Measurements from ENCODE around the gene C2CD4D. TPM values are rescaled to one million over a fixed set of nuclear protein-coding genes. Genes with fewer than 3 reads are reported as not detected.

C2CD4D gene
- total and polyA plus RNA-seq, 9 donors, result 0.04 to 1.0 (median 0.12) TPM; not detected in 4

DNA sequence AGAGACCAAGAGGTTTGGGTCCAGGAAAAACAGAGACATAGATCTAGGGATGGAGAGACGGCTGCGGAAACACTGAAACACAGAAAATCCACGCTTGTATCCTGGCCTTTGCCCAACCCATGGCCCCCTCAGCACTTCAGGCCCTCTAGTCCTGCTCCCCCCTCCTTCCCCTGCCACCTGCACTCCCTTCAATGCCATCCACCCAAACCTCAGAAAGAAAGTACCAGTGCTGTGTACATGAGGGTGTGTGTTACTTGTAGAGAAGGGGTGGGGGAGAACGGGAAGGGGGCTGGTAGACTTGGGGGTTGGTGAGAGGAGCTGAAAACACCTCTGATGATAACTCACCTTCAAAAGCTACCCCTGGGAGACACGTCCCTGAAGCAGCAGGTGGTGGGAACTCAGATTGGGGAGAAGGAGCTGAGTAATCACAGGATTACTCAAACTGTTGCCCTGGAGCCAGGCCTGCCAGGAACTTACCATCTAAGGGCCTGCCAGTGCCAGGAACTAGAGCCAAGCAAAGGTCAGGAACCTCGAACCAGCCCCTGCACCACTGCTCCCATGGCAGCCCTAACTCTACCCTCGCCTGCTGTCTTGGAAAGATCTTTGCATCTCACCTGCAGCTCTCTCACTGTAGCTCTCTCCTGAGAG, 19.5 kb downstream of the C2CD4D start:
- Histone ChIP-seq H3K27ac (no peak overlapping the region), H3K4me1 (ENCODE audit: insufficient read depth) (no peaks in the 10 kb centered on the region), H3K36me3 (no peaks in the 10 kb centered on the region), H3K4me3 (no peak overlapping the region), H3K9me3 (no peaks in the 10 kb centered on the region), H3K27me3 (no peaks in the 10 kb centered on the region)
- WGBS, 3 donors, result 81 to 86% (median 81%) methylated on average over 7 of the region's 7 CpGs
- intact Hi-C loops (cut with DNase I), result no loop called here
- TF ChIP-seq EP300 (IDR thresholded peaks at IDR 0.05) (no peak), POLR2A (IDR thresholded peaks at IDR 0.05) (no peak)
- TF ChIP-seq, protein P1, sequence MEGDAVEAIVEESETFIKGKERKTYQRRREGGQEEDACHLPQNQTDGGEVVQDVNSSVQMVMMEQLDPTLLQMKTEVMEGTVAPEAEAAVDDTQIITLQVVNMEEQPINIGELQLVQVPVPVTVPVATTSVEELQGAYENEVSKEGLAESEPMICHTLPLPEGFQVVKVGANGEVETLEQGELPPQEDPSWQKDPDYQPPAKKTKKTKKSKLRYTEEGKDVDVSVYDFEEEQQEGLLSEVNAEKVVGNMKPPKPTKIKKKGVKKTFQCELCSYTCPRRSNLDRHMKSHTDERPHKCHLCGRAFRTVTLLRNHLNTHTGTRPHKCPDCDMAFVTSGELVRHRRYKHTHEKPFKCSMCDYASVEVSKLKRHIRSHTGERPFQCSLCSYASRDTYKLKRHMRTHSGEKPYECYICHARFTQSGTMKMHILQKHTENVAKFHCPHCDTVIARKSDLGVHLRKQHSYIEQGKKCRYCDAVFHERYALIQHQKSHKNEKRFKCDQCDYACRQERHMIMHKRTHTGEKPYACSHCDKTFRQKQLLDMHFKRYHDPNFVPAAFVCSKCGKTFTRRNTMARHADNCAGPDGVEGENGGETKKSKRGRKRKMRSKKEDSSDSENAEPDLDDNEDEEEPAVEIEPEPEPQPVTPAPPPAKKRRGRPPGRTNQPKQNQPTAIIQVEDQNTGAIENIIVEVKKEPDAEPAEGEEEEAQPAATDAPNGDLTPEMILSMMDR (IDR thresholded peaks at IDR 0.05), result no peak
- DNase-seq, result no peak

DNA sequence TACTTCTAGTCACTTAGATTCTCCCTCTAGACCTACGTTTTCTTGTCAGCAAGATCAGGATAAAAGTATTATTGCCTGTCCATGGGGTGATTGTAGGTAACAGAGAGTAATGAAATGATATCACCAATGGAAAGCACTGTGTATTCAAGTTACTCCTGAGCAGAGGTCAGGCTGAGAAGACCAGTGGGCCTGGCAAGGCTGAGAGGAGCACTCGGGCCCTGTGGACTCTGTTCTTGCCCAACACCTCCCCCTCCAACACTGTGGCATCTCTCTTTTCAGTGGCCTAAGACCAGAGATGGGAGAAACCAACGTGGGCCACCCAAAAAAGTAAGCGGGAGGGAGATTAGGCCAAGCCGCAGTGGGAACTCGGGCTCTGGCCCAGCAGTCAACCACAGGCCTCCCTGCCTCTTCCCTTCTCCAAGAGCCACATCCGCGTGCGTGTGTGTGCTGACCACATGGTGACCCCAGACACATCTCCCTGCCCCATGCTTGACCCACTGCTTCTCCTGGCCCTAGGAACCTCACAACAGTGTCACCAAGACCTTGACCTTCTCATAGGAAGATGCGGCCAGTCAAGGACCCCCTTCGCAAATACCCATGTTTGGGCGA, 20.3 kb downstream of the C2CD4D start:
- intact Hi-C loops (cut with DNase I), result no loop called here
- no peaks in the 10 kb centered on the region for H3K9me3 ChIP-seq
- no peak for DNase-seq
- no peaks in the 10 kb centered on the region for H3K36me3 ChIP-seq
- H3K4me1 ChIP-seq (ENCODE audit: insufficient read depth), result no peaks in the 10 kb centered on the region
- H3K27me3 ChIP-seq, result no peaks in the 10 kb centered on the region
- 74 to 82% (median 79%) methylated on average over 12 of the region's 12 CpGs for WGBS, 3 donors
- TF ChIP-seq, protein P1 (IDR thresholded peaks at IDR 0.05), result no peak
- no peak for TF ChIP-seq EP300 (IDR thresholded peaks at IDR 0.05)
- no peak for TF ChIP-seq POLR2A (IDR thresholded peaks at IDR 0.05)
- H3K27ac ChIP-seq, result no peak overlapping the region
- no peak overlapping the region for H3K4me3 ChIP-seq

DNA sequence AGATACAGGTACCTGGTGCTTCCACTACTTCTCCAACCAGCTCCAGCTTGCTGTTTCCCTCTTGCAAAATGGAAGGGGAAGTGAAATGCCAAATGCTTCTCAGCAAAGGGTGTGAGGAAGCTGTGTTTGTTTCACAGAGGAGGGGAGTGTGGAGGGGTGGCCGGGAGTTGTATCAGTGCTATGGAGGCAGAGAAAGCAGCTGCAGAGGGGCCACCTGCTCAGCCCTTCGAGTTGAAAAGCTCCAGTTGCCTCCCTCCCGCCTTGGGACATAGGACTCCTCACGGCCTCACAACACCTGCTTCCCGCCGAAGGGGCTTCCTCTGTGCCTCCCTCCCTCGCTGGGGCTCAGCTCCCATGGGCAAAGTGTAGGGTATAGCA, 22.3 kb downstream of the C2CD4D start:
- Histone ChIP-seq H3K4me1 (ENCODE audit: insufficient read depth) (no peaks in the 10 kb centered on the region), H3K27me3 (no peaks in the 10 kb centered on the region), H3K36me3 (no peaks in the 10 kb centered on the region), H3K4me3 (no peak overlapping the region), H3K27ac (no peak overlapping the region), H3K9me3 (no peaks in the 10 kb centered on the region)
- no peak for DNase-seq
- no peak for TF ChIP-seq POLR2A (IDR thresholded peaks at IDR 0.05)
- 35 to 45% (median 35%) methylated on average over 7 of the region's 7 CpGs for WGBS, 3 donors
- intact Hi-C loops (cut with DNase I), result no loop called here

DNA sequence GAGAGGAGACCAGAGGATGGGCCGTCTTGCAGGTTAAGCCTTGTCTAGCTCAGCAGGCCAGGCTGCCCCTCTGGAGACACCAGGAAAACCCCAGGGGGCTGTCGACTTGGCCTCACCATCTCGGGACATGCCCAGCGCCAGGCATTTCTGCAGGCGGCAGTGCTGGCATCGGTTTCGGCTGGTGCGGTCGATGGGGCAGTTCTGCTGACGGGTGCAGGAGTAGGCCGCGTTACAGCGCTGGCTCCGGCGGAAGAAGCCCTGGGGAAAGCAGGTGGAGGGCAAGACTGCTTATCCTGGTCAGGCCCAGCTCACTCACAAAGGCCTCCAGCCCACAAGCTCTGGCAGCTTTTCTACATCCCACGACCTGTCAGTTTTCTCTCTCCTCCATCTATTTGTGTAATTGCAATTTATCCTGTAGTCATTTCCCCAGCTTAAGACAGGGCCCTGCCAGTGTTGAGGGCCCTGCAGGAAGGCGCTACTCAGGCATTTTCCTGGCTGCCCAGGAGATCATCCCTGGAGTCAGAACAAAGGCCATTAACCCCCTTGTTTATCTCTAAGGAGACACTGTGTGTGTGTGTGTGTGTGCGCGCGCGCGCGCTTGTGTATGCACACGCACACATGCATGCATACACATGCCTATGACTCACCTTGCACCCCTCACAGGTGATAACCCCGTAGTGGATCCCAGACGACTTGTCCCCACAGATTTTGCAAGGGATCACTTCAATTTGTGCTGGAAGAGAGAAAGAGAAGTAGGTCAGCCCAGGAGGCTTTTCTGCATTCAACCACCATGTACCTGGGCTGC, 22.9 kb downstream of the C2CD4D start:
- intact Hi-C loops (cut with DNase I), result no loop called here
- TF ChIP-seq EP300 (IDR thresholded peaks at IDR 0.05) (no peak), POLR2A (IDR thresholded peaks at IDR 0.05) (no peak)
- TF ChIP-seq, protein P1 (IDR thresholded peaks at IDR 0.05), result no peak
- no peak for DNase-seq
- Histone ChIP-seq H3K4me1 (ENCODE audit: insufficient read depth) (no peaks in the 10 kb centered on the region), H3K9me3 (no peaks in the 10 kb centered on the region), H3K36me3 (no peaks in the 10 kb centered on the region), H3K27me3 (no peaks in the 10 kb centered on the region), H3K27ac (no peak overlapping the region), H3K4me3 (no peak overlapping the region)
- WGBS, 3 donors, result 74 to 76% (median 76%) methylated on average over 26 of the region's 26 CpGs
